GM23338 (cell line): ENCODE results near the gene SNRPF. TPM values are rescaled to one million over a fixed set of nuclear protein-coding genes. Genes with fewer than 3 reads are reported as not detected.

Experiments
- ATAC-seq: fragments of 200-7000 bp; cut with Tn5 transposase; 3 replicates; pipeline ENCODE4 v1.9.1; 2020
- DNase-seq: peaks from one replicate; pipeline ENCODE4 v3.0.0-alpha.2; 2015; ENCODE audit warnings: low spot score
- H2AFZ ChIP-seq: fragments of 200-600 bp; sonication (generic); 2 replicates; pipeline ENCODE4 v1.8.0; 2016; ENCODE audit warnings: antibody characterized with exemption, mild to moderate bottlenecking, moderate library complexity
- H3F3A ChIP-seq: fragments of 200-600 bp; sonication (generic); replicated peaks from 2 replicates; pipeline ENCODE4 v1.8.0; 2017; ENCODE audit warnings: antibody characterized with exemption, mixed run types, low read depth
- H3K27ac ChIP-seq: fragments of 200-600 bp; sonication (generic); 2 replicates; pipeline ENCODE4 v1.6.1; 2016; ENCODE audit warnings: low read depth
- H3K27me3 ChIP-seq: fragments of 200-600 bp; sonication (generic); 2 replicates; pipeline ENCODE4 v1.8.0; 2016; ENCODE audit warnings: mild to moderate bottlenecking, mixed run types, moderate library complexity; ENCODE audit not compliant: insufficient read depth
- H3K36me3 ChIP-seq: fragments of 200-600 bp; sonication (generic); 2 replicates; pipeline ENCODE4 v1.8.0; 2016; ENCODE audit warnings: mild to moderate bottlenecking; ENCODE audit not compliant: insufficient read depth
- H3K4me1 ChIP-seq: fragments of 200-600 bp; sonication (generic); 2 replicates; pipeline ENCODE4 v1.8.0; 2016; ENCODE audit warnings: mild to moderate bottlenecking, moderate library complexity; ENCODE audit not compliant: insufficient read depth
- H3K4me2 ChIP-seq: fragments of 200-600 bp; sonication (generic); 2 replicates; pipeline ENCODE4 v1.7.1; 2017; ENCODE audit warnings: mixed run types
- H3K4me3 ChIP-seq: fragments of 200-600 bp; sonication (generic); 2 replicates; pipeline ENCODE4 v1.6.1; 2016; ENCODE audit warnings: mixed run types
- H3K79me2 ChIP-seq: fragments of 200-600 bp; sonication (generic); replicated peaks from 2 replicates; pipeline ENCODE4 v1.8.0; 2017; ENCODE audit warnings: mild to moderate bottlenecking; ENCODE audit not compliant: insufficient read depth
- H3K9me2 ChIP-seq: fragments of 200-600 bp; sonication (generic); 2 replicates; pipeline ENCODE4 v1.8.0; 2017; ENCODE audit not compliant: insufficient read depth
- H4K20me1 ChIP-seq: fragments of 200-600 bp; sonication (generic); replicated peaks from 2 replicates; pipeline ENCODE4 v1.8.0; 2017; ENCODE audit warnings: mild to moderate bottlenecking; ENCODE audit not compliant: insufficient read depth
- H3K27ac Mint-ChIP-seq: 2 replicates; pipeline ENCODE4 v1.8.0; 2020; ENCODE audit warnings: inconsistent platforms, mild to moderate bottlenecking, moderate library complexity, mixed read lengths
- H3K27me3 Mint-ChIP-seq: 3 replicates; pipeline ENCODE4 v1.8.0; 2022; ENCODE audit warnings: low read depth, mild to moderate bottlenecking, moderate library complexity, mixed read lengths, inconsistent platforms; ENCODE audit not compliant: insufficient read depth, poor library complexity
- H3K36me3 Mint-ChIP-seq: 3 replicates; pipeline ENCODE4 v1.8.0; 2021; ENCODE audit warnings: low read depth, mild to moderate bottlenecking, inconsistent platforms, moderate library complexity, mixed read lengths
- H3K4me1 Mint-ChIP-seq: 3 replicates; pipeline ENCODE4 v1.8.0; 2020; ENCODE audit warnings: mild to moderate bottlenecking, inconsistent platforms, mixed read lengths
- H3K4me3 Mint-ChIP-seq: 3 replicates; pipeline ENCODE4 v1.8.0; 2021; ENCODE audit warnings: moderate library complexity, mild to moderate bottlenecking, inconsistent platforms, mixed read lengths
- H3K9me3 Mint-ChIP-seq: 3 replicates; pipeline ENCODE4 v1.8.0; 2020; ENCODE audit warnings: moderate library complexity, mild to moderate bottlenecking, inconsistent platforms, mixed read lengths
- CTCF ChIP-seq, 2 experiments: fragments of 200-600 bp in 1 of 2; sonication (generic) in 1 of 2; conservative IDR thresholded peaks; 2 replicates each; pipeline versions ENCODE4 v1.5.1 to v1.6.1; 2016 to 2017; ENCODE audit warnings: antibody characterized with exemption in 2 of 2, low read depth in 2 of 2, mild to moderate bottlenecking in 2 of 2, moderate library complexity in 1 of 2
- EZH2phosphoT487 ChIP-seq: fragments of 200-600 bp; sonication (generic); IDR thresholded peaks from one replicate; pipeline ENCODE4 v1.8.1; 2018; ENCODE audit warnings: antibody characterized with exemption; ENCODE audit not compliant: unreplicated experiment
- NANOG ChIP-seq: IDR thresholded peaks from 2 replicates; pipeline ENCODE4 v1.6.1; 2016; ENCODE audit warnings: antibody characterized with exemption, borderline replicate concordance
- POLR2AphosphoS5 ChIP-seq: IDR thresholded peaks from 2 replicates; pipeline ENCODE4 v1.6.1; 2016; ENCODE audit warnings: antibody characterized with exemption, low read depth
- STAT1 ChIP-seq: IDR thresholded peaks from one replicate; pipeline ENCODE4 v1.6.1; 2016; ENCODE audit warnings: antibody characterized with exemption; ENCODE audit not compliant: unreplicated experiment
- ZNF114 ChIP-seq: fragments of 250-450 bp; sonication (Bioruptor Pico); IDR thresholded peaks from 2 replicates; pipeline ENCODE4 v1.5.0; 2020; ENCODE audit warnings: mild to moderate bottlenecking, moderate library complexity
- long read RNA-seq: library from polyadenylated mRNA; unstranded; transcript quantifications from one replicate; pipeline ENCODE4 v2.0.0, GENCODE V29; 2020; ENCODE audit not compliant: unreplicated experiment
- polyA plus RNA-seq: library from polyadenylated mRNA; unstranded; fragments of >200 nt; fragmentation: Nextera tagmentation; extraction: Ambion mirVana; gene quantifications from 2 replicates; pipeline ENCODE4 v1.2.1, GENCODE V29; 2016
- total RNA-seq: library from RNA; depleted of rRNA; stranded (reverse); fragments of >200 nt; shearing (Covaris generic); gene quantifications from 2 replicates; pipeline ENCODE4 v1.2.3, GENCODE V29; 2014; rRNA removed
- TF ChIP-seq, protein P1 (sequence below): IDR thresholded peaks from 2 replicates; pipeline ENCODE4 v1.6.1; 2016; ENCODE audit warnings: antibody characterized with exemption
- TF ChIP-seq, protein P2 (sequence below): fragments of 250-450 bp; sonication (Bioruptor Pico); IDR thresholded peaks from 2 replicates; pipeline ENCODE4 v1.5.0; 2020; ENCODE audit warnings: mild to moderate bottlenecking, moderate library complexity

The SNRPF gene
- 31.1 and 35.4 TPM in 2 replicates for total RNA-seq
- 458 and 475 TPM in 2 replicates for polyA plus RNA-seq
- long read RNA-seq, transcript SNRPF-201 (4 exons, 1,389 nt), result major isoform, 267 of 269 reads
- long read RNA-seq, partial matches to known transcripts, result 1 of 269 reads
- long read RNA-seq, other reads (novel, unspliced or antisense), result 1 of 269 reads

DNA sequence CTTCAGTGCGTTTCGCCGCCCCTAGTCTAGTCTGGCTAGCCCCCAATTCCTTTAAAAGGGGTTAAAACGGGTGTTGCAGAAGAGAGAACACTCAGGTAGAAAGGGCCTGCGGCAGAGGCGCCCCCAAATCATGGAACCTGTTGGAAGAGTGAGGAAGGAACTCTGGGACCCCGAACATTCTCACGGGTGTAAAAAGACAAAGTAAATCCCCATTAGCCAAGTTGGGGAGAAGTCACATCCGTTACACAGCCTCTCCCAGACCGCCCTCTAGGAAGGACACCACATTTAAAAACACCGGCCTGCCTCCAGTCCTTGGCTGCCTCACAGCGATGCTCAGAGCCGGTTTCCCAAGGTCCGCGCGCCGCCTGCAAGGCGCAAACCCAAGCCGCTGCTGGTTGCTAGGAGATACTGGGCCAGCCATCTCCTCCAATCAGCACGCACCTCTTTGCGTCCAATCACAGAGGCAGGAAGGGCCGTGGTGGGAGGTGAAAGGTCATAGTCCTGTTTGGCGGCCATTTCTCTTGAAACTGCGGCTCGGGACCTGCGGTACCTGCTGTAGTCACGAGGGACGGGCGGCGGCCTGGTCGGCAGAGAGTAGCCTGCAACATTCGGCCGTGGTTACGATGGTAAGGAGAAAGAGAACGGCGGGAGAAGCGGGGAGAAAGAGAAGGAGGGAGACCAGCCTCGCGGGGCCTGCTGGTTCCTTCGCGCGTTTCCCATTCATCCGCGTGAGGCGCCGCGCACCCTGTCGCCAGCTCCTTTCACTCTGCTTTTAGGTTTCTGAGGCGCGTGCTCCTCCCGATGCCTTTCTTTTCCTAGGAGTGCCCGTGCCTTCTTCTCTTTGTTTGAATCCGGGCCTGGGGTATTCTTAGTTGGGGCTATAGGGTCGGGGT is at the start of gene SNRPF:
Gene SNRPF, plus strand, starts transcription at position 502 of the 893 bp plus-strand sequence. Its CDS starts 122 bp downstream, at position 624.
- Histone ChIP-seq H3K79me2 (peaks cover 48% of the 10 kb centered on the region), H3K4me2 (peak within 1 kb of the TSS; percentile 87), H3K4me1 (peaks cover 16% of the 10 kb centered on the region), H3K4me3 (peak within 1 kb of the TSS; percentile 88), H3F3A (no peaks in the 10 kb centered on the region), H3K9me2 (no peaks in the 10 kb centered on the region), H2AFZ (peak within 1 kb of the TSS; percentile 96), H3K27ac (peak within 1 kb of the TSS; percentile 90), H4K20me1 (peaks cover 7% of the 10 kb centered on the region), H3K36me3 (peaks cover 22% of the 10 kb centered on the region), H3K27me3 (no peaks in the 10 kb centered on the region)
- DNase-seq (peak; percentile 98), ATAC-seq (peak; percentile 94)
- H3K4me3 Mint-ChIP-seq, result no peak within 1 kb of the TSS
- TF ChIP-seq STAT1 (no peak), POLR2AphosphoS5 (peak; percentile 83)
- TF ChIP-seq, protein P1, sequence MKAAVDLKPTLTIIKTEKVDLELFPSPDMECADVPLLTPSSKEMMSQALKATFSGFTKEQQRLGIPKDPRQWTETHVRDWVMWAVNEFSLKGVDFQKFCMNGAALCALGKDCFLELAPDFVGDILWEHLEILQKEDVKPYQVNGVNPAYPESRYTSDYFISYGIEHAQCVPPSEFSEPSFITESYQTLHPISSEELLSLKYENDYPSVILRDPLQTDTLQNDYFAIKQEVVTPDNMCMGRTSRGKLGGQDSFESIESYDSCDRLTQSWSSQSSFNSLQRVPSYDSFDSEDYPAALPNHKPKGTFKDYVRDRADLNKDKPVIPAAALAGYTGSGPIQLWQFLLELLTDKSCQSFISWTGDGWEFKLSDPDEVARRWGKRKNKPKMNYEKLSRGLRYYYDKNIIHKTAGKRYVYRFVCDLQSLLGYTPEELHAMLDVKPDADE, result peak; percentile 92
- peaks cover 14% of the 10 kb centered on the region; the same call in 2 of the 3 replicates for H3K9me3 Mint-ChIP-seq
- no peaks in the 10 kb centered on the region for H3K27me3 Mint-ChIP-seq
- peaks cover 18% of the 10 kb centered on the region for H3K4me1 Mint-ChIP-seq
- peak within 1 kb of the TSS; percentile 3; the same call in 1 of the 2 replicates for H3K27ac Mint-ChIP-seq
- H3K36me3 Mint-ChIP-seq, result peaks cover 37% of the 10 kb centered on the region

DNA sequence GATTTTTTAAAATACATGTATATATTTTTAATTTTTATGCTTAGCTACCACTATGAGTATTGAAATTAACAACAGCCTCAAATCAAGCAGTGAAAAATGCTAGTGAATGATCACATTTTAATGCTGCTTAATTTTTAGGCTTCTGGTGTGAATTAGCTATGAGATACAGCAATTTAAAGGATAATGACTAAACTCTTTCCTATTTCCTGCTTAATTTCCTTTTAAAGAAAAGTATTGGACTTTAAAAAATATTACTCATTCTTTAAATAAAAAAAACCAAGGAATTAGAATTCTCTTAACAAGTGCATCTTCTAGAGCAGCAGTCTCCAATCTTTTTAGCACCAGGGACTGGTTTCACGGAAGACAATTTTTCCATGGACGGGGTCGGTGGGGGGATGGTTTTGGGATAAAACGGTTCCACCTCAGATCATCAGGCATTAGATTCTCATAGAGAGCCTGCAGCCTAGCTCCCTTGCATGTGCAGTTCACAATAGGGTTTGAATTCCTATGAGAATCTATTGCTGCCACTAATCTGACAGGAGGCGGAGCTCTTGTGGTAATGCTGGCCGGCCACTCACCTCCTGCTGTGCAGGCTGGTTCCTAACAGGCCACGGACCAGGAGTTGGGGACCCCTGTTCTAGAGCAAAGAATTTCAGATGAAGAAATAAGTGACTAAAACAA is 49.6 kb upstream of the SNRPF start:
- Histone ChIP-seq H3K27me3 (no peaks in the 10 kb centered on the region), H3K4me3 (no peak overlapping the region), H3K36me3 (no peaks in the 10 kb centered on the region), H2AFZ (no peak overlapping the region), H3K4me1 (no peaks in the 10 kb centered on the region), H3K4me2 (no peak overlapping the region), H3K9me2 (no peaks in the 10 kb centered on the region), H3K27ac (no peak overlapping the region), H3K79me2 (no peaks in the 10 kb centered on the region), H4K20me1 (no peaks in the 10 kb centered on the region), H3F3A (no peaks in the 10 kb centered on the region)
- ATAC-seq (no peak), DNase-seq (no peak)
- H3K27me3 Mint-ChIP-seq, result peaks cover 1% of the 10 kb centered on the region
- H3K9me3 Mint-ChIP-seq, result peaks cover 9% of the 10 kb centered on the region; the same call in 2 of the 3 replicates
- no peaks in the 10 kb centered on the region for H3K4me1 Mint-ChIP-seq
- no peak overlapping the region for H3K4me3 Mint-ChIP-seq
- H3K36me3 Mint-ChIP-seq, result no peaks in the 10 kb centered on the region; the same call in 1 of the 3 replicates
- H3K27ac Mint-ChIP-seq, result no peak overlapping the region
- no peak for TF ChIP-seq CTCF (conservative IDR thresholded peaks at IDR 0.05; ENCODE audit: low read depth in 2 of 2)
- no peak for TF ChIP-seq EZH2phosphoT487
- TF ChIP-seq STAT1, result no peak
- TF ChIP-seq NANOG, result no peak
- TF ChIP-seq, protein P2, sequence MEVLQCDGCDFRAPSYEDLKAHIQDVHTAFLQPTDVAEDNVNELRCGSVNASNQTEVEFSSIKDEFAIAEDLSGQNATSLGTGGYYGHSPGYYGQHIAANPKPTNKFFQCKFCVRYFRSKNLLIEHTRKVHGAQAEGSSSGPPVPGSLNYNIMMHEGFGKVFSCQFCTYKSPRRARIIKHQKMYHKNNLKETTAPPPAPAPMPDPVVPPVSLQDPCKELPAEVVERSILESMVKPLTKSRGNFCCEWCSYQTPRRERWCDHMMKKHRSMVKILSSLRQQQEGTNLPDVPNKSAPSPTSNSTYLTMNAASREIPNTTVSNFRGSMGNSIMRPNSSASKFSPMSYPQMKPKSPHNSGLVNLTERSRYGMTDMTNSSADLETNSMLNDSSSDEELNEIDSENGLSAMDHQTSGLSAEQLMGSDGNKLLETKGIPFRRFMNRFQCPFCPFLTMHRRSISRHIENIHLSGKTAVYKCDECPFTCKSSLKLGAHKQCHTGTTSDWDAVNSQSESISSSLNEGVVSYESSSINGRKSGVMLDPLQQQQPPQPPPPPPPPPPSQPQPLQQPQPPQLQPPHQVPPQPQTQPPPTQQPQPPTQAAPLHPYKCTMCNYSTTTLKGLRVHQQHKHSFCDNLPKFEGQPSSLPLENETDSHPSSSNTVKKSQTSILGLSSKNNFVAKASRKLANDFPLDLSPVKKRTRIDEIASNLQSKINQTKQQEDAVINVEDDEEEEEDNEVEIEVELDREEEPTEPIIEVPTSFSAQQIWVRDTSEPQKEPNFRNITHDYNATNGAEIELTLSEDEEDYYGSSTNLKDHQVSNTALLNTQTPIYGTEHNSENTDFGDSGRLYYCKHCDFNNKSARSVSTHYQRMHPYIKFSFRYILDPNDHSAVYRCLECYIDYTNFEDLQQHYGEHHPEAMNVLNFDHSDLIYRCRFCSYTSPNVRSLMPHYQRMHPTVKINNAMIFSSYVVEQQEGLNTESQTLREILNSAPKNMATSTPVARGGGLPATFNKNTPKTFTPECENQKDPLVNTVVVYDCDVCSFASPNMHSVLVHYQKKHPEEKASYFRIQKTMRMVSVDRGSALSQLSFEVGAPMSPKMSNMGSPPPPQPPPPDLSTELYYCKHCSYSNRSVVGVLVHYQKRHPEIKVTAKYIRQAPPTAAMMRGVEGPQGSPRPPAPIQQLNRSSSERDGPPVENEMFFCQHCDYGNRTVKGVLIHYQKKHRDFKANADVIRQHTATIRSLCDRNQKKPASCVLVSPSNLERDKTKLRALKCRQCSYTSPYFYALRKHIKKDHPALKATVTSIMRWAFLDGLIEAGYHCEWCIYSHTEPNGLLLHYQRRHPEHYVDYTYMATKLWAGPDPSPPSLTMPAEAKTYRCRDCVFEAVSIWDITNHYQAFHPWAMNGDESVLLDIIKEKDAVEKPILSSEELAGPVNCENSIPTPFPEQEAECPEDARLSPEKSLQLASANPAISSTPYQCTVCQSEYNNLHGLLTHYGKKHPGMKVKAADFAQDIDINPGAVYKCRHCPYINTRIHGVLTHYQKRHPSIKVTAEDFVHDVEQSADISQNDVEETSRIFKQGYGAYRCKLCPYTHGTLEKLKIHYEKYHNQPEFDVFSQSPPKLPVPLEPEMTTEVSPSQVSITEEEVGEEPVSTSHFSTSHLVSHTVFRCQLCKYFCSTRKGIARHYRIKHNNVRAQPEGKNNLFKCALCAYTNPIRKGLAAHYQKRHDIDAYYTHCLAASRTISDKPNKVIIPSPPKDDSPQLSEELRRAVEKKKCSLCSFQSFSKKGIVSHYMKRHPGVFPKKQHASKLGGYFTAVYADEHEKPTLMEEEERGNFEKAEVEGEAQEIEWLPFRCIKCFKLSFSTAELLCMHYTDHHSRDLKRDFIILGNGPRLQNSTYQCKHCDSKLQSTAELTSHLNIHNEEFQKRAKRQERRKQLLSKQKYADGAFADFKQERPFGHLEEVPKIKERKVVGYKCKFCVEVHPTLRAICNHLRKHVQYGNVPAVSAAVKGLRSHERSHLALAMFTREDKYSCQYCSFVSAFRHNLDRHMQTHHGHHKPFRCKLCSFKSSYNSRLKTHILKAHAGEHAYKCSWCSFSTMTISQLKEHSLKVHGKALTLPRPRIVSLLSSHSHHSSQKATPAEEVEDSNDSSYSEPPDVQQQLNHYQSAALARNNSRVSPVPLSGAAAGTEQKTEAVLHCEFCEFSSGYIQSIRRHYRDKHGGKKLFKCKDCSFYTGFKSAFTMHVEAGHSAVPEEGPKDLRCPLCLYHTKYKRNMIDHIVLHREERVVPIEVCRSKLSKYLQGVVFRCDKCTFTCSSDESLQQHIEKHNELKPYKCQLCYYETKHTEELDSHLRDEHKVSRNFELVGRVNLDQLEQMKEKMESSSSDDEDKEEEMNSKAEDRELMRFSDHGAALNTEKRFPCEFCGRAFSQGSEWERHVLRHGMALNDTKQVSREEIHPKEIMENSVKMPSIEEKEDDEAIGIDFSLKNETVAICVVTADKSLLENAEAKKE (CRISPR knock-in tag), result no peak
- TF ChIP-seq ZNF114 (CRISPR knock-in tag), result no peak
- no peak for TF ChIP-seq POLR2AphosphoS5
